Common myeloid progenitor, CD34-positive (primary cell): ENCODE data around the gene DCN. TPM values are rescaled to one million over a fixed set of nuclear protein-coding genes. Genes with fewer than 3 reads are reported as not detected.

Source experiments
- CTCF ChIA-PET: fragments of 350-600 bp; sonication (Branson Sonifier 250); formaldehyde crosslinking; loops from one replicate; lab custom pipeline; 2021; ENCODE audit warnings: antibody characterized with exemption; lab: Charles Lee
- POLR2A ChIA-PET: fragments of 350-600 bp; sonication (Branson Sonifier 250); formaldehyde crosslinking; loops from one replicate; lab custom pipeline; 2021; ENCODE audit warnings: antibody characterized with exemption; lab: Charles Lee
- DNase-seq, 3 donors: peaks; one replicate each; pipeline versions ENCODE4 v3.0.0 to v3.0.0-alpha.2; 2013
- H3K27ac ChIP-seq, 2 experiments: 1 replicate in 1 of 2; 2 replicates in 1 of 2; pipeline ENCODE4 v1.7.0; 2013; ENCODE audit warnings: inconsistent platforms in 2 of 2, low read length in 2 of 2, mild to moderate bottlenecking in 2 of 2, low read depth in 1 of 2, moderate library complexity in 1 of 2; ENCODE audit not compliant: severe bottlenecking in 2 of 2, insufficient read depth in 1 of 2, poor library complexity in 1 of 2
- H3K27me3 ChIP-seq, 5 experiments: replicated peaks in 2 of 5; 1 replicate in 3 of 5; 2 replicates in 2 of 5; pipeline versions ENCODE4 v1.6.1 to v1.7.0; 2013; ENCODE audit warnings: low read length in 4 of 5, mild to moderate bottlenecking in 2 of 5, moderate library complexity in 2 of 5, inconsistent platforms in 1 of 5; ENCODE audit not compliant: insufficient read depth in 5 of 5, control insufficient read depth in 4 of 5
- H3K36me3 ChIP-seq, 4 experiments: 1 replicate in 2 of 4; 2 replicates in 2 of 4; pipeline versions ENCODE4 v1.6.1 to v1.7.0; 2013; ENCODE audit warnings: low read length in 3 of 4, control low read depth in 1 of 4, mild to moderate bottlenecking in 1 of 4; ENCODE audit not compliant: control insufficient read depth in 4 of 4, insufficient read depth in 4 of 4
- H3K4me1 ChIP-seq, 4 experiments: 1 replicate in 3 of 4; 2 replicates in 1 of 4; pipeline versions ENCODE4 v1.6.1 to v1.7.1; 2013; ENCODE audit warnings: low read length in 3 of 4, mild to moderate bottlenecking in 3 of 4, control low read depth in 1 of 4, inconsistent platforms in 1 of 4, moderate library complexity in 1 of 4; ENCODE audit not compliant: control insufficient read depth in 4 of 4, insufficient read depth in 4 of 4; ENCODE audit errors: control extremely low read depth in 1 of 4
- H3K4me3 ChIP-seq, 7 experiments: 1 replicate in 4 of 7; 2 replicates in 3 of 7; pipeline versions ENCODE4 v1.5.1 to v1.7.0; 2013; ENCODE audit warnings: mild to moderate bottlenecking in 7 of 7, low read length in 6 of 7, moderate library complexity in 6 of 7, inconsistent platforms in 2 of 7, low read depth in 2 of 7, control low read depth in 1 of 7; ENCODE audit not compliant: insufficient read depth in 4 of 7, control insufficient read depth in 1 of 7; ENCODE audit errors: extremely low read depth in 1 of 7
- H3K9me3 ChIP-seq, 5 experiments: 1 replicate in 4 of 5; 2 replicates in 1 of 5; pipeline versions ENCODE4 v1.6.1 to v1.7.1; 2013; ENCODE audit warnings: low read length in 4 of 5, mild to moderate bottlenecking in 2 of 5, inconsistent platforms in 1 of 5, low read depth in 1 of 5, moderate library complexity in 1 of 5; ENCODE audit not compliant: control insufficient read depth in 4 of 5, insufficient read depth in 2 of 5; ENCODE audit errors: control extremely low read depth in 1 of 5
- WGBS: methylation state at CpG from one replicate; pipeline ENCODE4 v1.1.5; 2013; ENCODE audit not compliant: insufficient coverage; 5-methylcytosine and 5-hydroxymethylcytosine counted together
- polyA plus RNA-seq: library from polyadenylated mRNA; unstranded; fragments of 120-200 nt; gene quantifications from one replicate; pipeline ENCODE4 v1.2.1, GENCODE V29; 2013

The DCN gene
- polyA plus RNA-seq: not detected

GRCh38 chr12:91182636-91183455, at the start of gene DCN:
Gene DCN (minus strand): TSS chr12:91182817. CDS start chr12:91178552, 4,265 bp downstream.
- 100% methylated on average over 1 of the region's 4 CpGs for WGBS
- DNase-seq: no peak
- Histone ChIP-seq H3K36me3 (no peaks in the 10 kb centered on the region), H3K9me3 (no peaks in the 10 kb centered on the region), H3K4me3 (no peak within 1 kb of the TSS), H3K4me1 (peaks cover 0 to 2% (median 0%) of the 10 kb centered on the region in 4 experiments), H3K27me3 (no peaks in the 10 kb centered on the region), H3K27ac (no peak within 1 kb of the TSS)
- ChIA-PET POLR2A (no interaction called here), CTCF (interaction anchor here (1.3 kb wide), 1 partner anchor 15 kb away, joined by 4 read pairs; no protein-coding TSS in a partner anchor)

- DNase-seq: no peak
- POLR2A ChIA-PET: no interaction called here
- Histone ChIP-seq H3K27me3 (no peaks in the 10 kb centered on the region), H3K27ac (no peak overlapping the region), H3K4me3 (no peak overlapping the region), H3K4me1 (no peaks in the 10 kb centered on the region), H3K36me3 (no peaks in the 10 kb centered on the region), H3K9me3 (no peaks in the 10 kb centered on the region)
- CTCF ChIA-PET: no interaction called here
These were observed 48.2 kb upstream of the DCN start for GRCh38 chr12:91230841-91231240.

- Histone ChIP-seq H3K27me3 (no peaks in the 10 kb centered on the region), H3K27ac (no peak overlapping the region), H3K4me3 (no peak overlapping the region), H3K36me3 (no peaks in the 10 kb centered on the region), H3K4me1 (no peaks in the 10 kb centered on the region), H3K9me3 (no peaks in the 10 kb centered on the region)
- CTCF ChIA-PET: no interaction called here
- DNase-seq: no peak
- WGBS: no CpG with 5 or more reads among the region's 1 CpG
- POLR2A ChIA-PET: no interaction called here
These were observed 44.3 kb upstream of the DCN start for GRCh38 chr12:91226951-91227350.

GRCh38 chr12:91225316-91225715, 42.7 kb upstream of the DCN start:
- CTCF ChIA-PET: no interaction called here
- Histone ChIP-seq H3K27me3 (no peaks in the 10 kb centered on the region), H3K4me1 (no peaks in the 10 kb centered on the region), H3K36me3 (no peaks in the 10 kb centered on the region), H3K9me3 (no peaks in the 10 kb centered on the region), H3K27ac (no peak overlapping the region), H3K4me3 (no peak overlapping the region)
- no peak for DNase-seq
- POLR2A ChIA-PET: no interaction called here
- WGBS: no CpG with 5 or more reads among the region's 1 CpG

GRCh38 chr12:91224401-91224800, 41.8 kb upstream of the DCN start:
- ChIA-PET CTCF (no interaction called here), POLR2A (no interaction called here)
- H3K4me1 ChIP-seq: no peaks in the 10 kb centered on the region
- no peak overlapping the region for H3K27ac ChIP-seq
- no peaks in the 10 kb centered on the region for H3K9me3 ChIP-seq
- no peaks in the 10 kb centered on the region for H3K27me3 ChIP-seq
- H3K36me3 ChIP-seq: no peaks in the 10 kb centered on the region
- no peak overlapping the region for H3K4me3 ChIP-seq
- WGBS: 100% methylated on average over 1 of the region's 1 CpG
- no peak for DNase-seq

- CTCF ChIA-PET: no interaction called here
These were observed 40.1 kb upstream of the DCN start for GRCh38 chr12:91222746-91223145.

GRCh38 chr12:91219919-91220318, 37.3 kb upstream of the DCN start:
- Histone ChIP-seq H3K4me1 (no peaks in the 10 kb centered on the region), H3K27ac (no peak overlapping the region), H3K4me3 (no peak overlapping the region), H3K9me3 (no peaks in the 10 kb centered on the region), H3K27me3 (no peaks in the 10 kb centered on the region), H3K36me3 (no peaks in the 10 kb centered on the region)
- CTCF ChIA-PET: no interaction called here
- DNase-seq: no peak
- WGBS: no CpG with 5 or more reads among the region's 1 CpG
- POLR2A ChIA-PET: no interaction called here

More at GRCh38 chr12:91222746-91223145, 40.1 kb upstream of the DCN start:
- no peak for DNase-seq
- WGBS: 100% methylated on average over 1 of the region's 3 CpGs
- Histone ChIP-seq H3K9me3 (no peaks in the 10 kb centered on the region), H3K27ac (no peak overlapping the region), H3K36me3 (no peaks in the 10 kb centered on the region), H3K4me3 (no peak overlapping the region), H3K27me3 (no peaks in the 10 kb centered on the region), H3K4me1 (no peaks in the 10 kb centered on the region)
- POLR2A ChIA-PET: no interaction called here
